WTC11 (cell line): Measurements from ENCODE around the gene MYOF. TPM values are rescaled to one million over a fixed set of nuclear protein-coding genes. Genes with fewer than 3 reads are reported as not detected.

Experiments
- ATAC-seq: fragments of 200-7000 bp; cut with Tn5 transposase; 2 replicates; pipeline ENCODE4 v1.10.0; 2021; ENCODE audit warnings: mild to moderate bottlenecking, moderate library complexity
- CTCF ChIA-PET: fragments of 300-600 bp; sonication (Branson Sonifier 250); formaldehyde crosslinking; loops from one replicate; lab custom pipeline; 2021; ENCODE audit warnings: antibody characterized with exemption; lab: Charles Lee
- POLR2A ChIA-PET: fragments of 350-600 bp; sonication (Branson Sonifier 250); formaldehyde crosslinking; loops from one replicate; lab custom pipeline; 2021; ENCODE audit warnings: antibody characterized with exemption; lab: Charles Lee
- DNase-seq: peaks from one replicate; pipeline ENCODE4 v3.0.0; 2021; ENCODE audit warnings: low spot score
- H3K27ac Mint-ChIP-seq: 2 replicates; pipeline ENCODE4 v1.8.0; 2021; ENCODE audit warnings: mixed read lengths
- H3K27me3 Mint-ChIP-seq: 2 replicates; pipeline ENCODE4 v1.8.0; 2021; ENCODE audit warnings: low read depth, mild to moderate bottlenecking, moderate library complexity, mixed read lengths
- H3K36me3 Mint-ChIP-seq: 2 replicates; pipeline ENCODE4 v1.8.0; 2021; ENCODE audit warnings: mixed read lengths
- H3K4me1 Mint-ChIP-seq: 2 replicates; pipeline ENCODE4 v1.8.0; 2022; ENCODE audit warnings: mixed read lengths
- H3K4me3 Mint-ChIP-seq: 2 replicates; pipeline ENCODE4 v1.8.0; 2021; ENCODE audit warnings: mild to moderate bottlenecking, moderate library complexity, mixed read lengths
- H3K9me3 Mint-ChIP-seq: 2 replicates; pipeline ENCODE4 v1.8.0; 2021; ENCODE audit warnings: mixed read lengths
- ARID4B ChIP-seq: sonication (generic); formaldehyde crosslinking; IDR thresholded peaks from 2 replicates; pipeline ENCODE4 v1.8.0; 2023; ENCODE audit warnings: missing genetic modification reagents, mild to moderate bottlenecking, borderline replicate concordance
- ELF4 ChIP-seq: sonication (generic); formaldehyde crosslinking; IDR thresholded peaks from 2 replicates; pipeline ENCODE4 v1.8.1; 2022; ENCODE audit warnings: low read depth, mild to moderate bottlenecking, moderate library complexity, missing genetic modification reagents
- FOXP4 ChIP-seq: sonication (generic); formaldehyde crosslinking; IDR thresholded peaks from 2 replicates; pipeline ENCODE4 v1.8.0; 2022; ENCODE audit warnings: mild to moderate bottlenecking, missing genetic modification reagents
- HMGXB4 ChIP-seq: sonication (generic); formaldehyde crosslinking; IDR thresholded peaks from 2 replicates; pipeline ENCODE4 v1.8.1; 2023; ENCODE audit warnings: mild to moderate bottlenecking, moderate library complexity, missing genetic modification reagents
- NFATC4 ChIP-seq: fragments of 250-450 bp; sonication (Bioruptor Pico); IDR thresholded peaks from 2 replicates; pipeline ENCODE4 v1.9.0; 2021; ENCODE audit warnings: mild to moderate bottlenecking
- NFE2L1 ChIP-seq: sonication (generic); formaldehyde crosslinking; IDR thresholded peaks from 2 replicates; pipeline ENCODE4 v1.8.1; 2023; ENCODE audit warnings: missing genetic modification reagents
- NR3C1 ChIP-seq: sonication (generic); formaldehyde crosslinking; conservative IDR thresholded peaks from 2 replicates; pipeline ENCODE4 v1.8.1; 2023; ENCODE audit warnings: low read depth, mild to moderate bottlenecking, missing genetic modification reagents
- TCF7 ChIP-seq: sonication (generic); formaldehyde crosslinking; IDR thresholded peaks from 2 replicates; pipeline ENCODE4 v1.8.0; 2022; ENCODE audit warnings: mild to moderate bottlenecking, low read depth, missing genetic modification reagents, moderate library complexity
- ZBTB21 ChIP-seq: sonication (generic); formaldehyde crosslinking; IDR thresholded peaks from 2 replicates; pipeline ENCODE4 v1.8.1; 2023; ENCODE audit warnings: mild to moderate bottlenecking, missing genetic modification reagents, borderline replicate concordance
- ZNF423 ChIP-seq: fragments of 250-450 bp; sonication (Bioruptor Pico); IDR thresholded peaks from 2 replicates; pipeline ENCODE4 v2.1.2; 2022; ENCODE audit warnings: mild to moderate bottlenecking, moderate library complexity
- ZNF671 ChIP-seq: fragments of 250-450 bp; sonication (Bioruptor Pico); IDR thresholded peaks from 2 replicates; pipeline ENCODE4 v1.8.0; 2021; ENCODE audit warnings: mild to moderate bottlenecking
- ZSCAN18 ChIP-seq: fragments of 250-450 bp; sonication (Bioruptor Pico); IDR thresholded peaks from 2 replicates; pipeline ENCODE4 v2.1.2; 2022; ENCODE audit warnings: mild to moderate bottlenecking, moderate library complexity
- total RNA-seq: library from RNA; stranded (reverse); gene quantifications from 3 replicates; pipeline ENCODE4 v1.2.3, GENCODE V29; 2021

Gene MYOF
- total RNA-seq, 1 experiment from 2014 or later, result 1.8 TPM

- no peak for ATAC-seq
- no peaks in the 10 kb centered on the region for H3K9me3 Mint-ChIP-seq
- TF ChIP-seq ZSCAN18 (CRISPR knock-in tag), result no peak
- no peak for TF ChIP-seq NFE2L1 (CRISPR knock-in tag)
- TF ChIP-seq ZNF671 (CRISPR knock-in tag), result no peak
- TF ChIP-seq ZBTB21, result no peak
- no peak for TF ChIP-seq NFATC4 (CRISPR knock-in tag)
- TF ChIP-seq NR3C1, result no peak
- no peak for TF ChIP-seq TCF7 (CRISPR knock-in tag)
- TF ChIP-seq, all 79 proteins: peak for 0
- H3K4me1 Mint-ChIP-seq, result peaks cover 18% of the 10 kb centered on the region
- H3K27me3 Mint-ChIP-seq, result no peaks in the 10 kb centered on the region
- ChIA-PET POLR2A (no interaction called here), CTCF (interaction anchor here (1.0 to 1.2 kb wide), 2 partner anchors 28 to 81 kb away, joined by 3 read pairs; no protein-coding TSS in a partner anchor)
- H3K36me3 Mint-ChIP-seq, result no peaks in the 10 kb centered on the region
- no peak overlapping the region for H3K4me3 Mint-ChIP-seq
- DNase-seq, result no peak
- no peak overlapping the region for H3K27ac Mint-ChIP-seq
These were observed 79.9 kb downstream of the MYOF start for GRCh38 chr10:93402192-93402591.

- ChIA-PET POLR2A (no interaction called here), CTCF (interaction anchor here (1.0 kb wide), 1 partner anchor 83 kb away, joined by 3 read pairs; the partner anchor contains the start of gene MYOF)
- TF ChIP-seq FOXP4 (CRISPR knock-in tag) (no peak), HMGXB4 (no peak)
- DNase-seq, result no peak
- Mint-ChIP-seq H3K4me1 (peaks cover 9% of the 10 kb centered on the region), H3K9me3 (no peaks in the 10 kb centered on the region), H3K4me3 (no peak overlapping the region), H3K36me3 (no peaks in the 10 kb centered on the region), H3K27ac (no peak overlapping the region), H3K27me3 (no peaks in the 10 kb centered on the region)
- no peak for ATAC-seq
These were observed 83.6 kb downstream of the MYOF start for GRCh38 chr10:93398528-93398927.

- POLR2A ChIA-PET, result interaction anchor here (0.6 kb wide), 1 partner anchor 66 kb away, joined by 3 read pairs; no protein-coding TSS in a partner anchor
- no peak overlapping the region for H3K4me3 Mint-ChIP-seq
- no peaks in the 10 kb centered on the region for H3K27me3 Mint-ChIP-seq
- peaks cover 15% of the 10 kb centered on the region for H3K4me1 Mint-ChIP-seq
- no peaks in the 10 kb centered on the region for H3K9me3 Mint-ChIP-seq
- no peak overlapping the region for H3K27ac Mint-ChIP-seq
- CTCF ChIA-PET, result no interaction called here
- H3K36me3 Mint-ChIP-seq, result no peaks in the 10 kb centered on the region
- no peak for ATAC-seq
- TF ChIP-seq ZNF423, result no peak
- TF ChIP-seq ARID4B, result no peak
- TF ChIP-seq ELF4 (CRISPR knock-in tag), result no peak
- no peak for DNase-seq
These were observed 85.1 kb downstream of the MYOF start for GRCh38 chr10:93397020-93397419.
